GM21367 (cell line): ENCODE data around the gene HMGCL.
"Not testable (repeated sequence)": the region's sequence is repeated elsewhere in the genome, so short reads cannot be mapped to it uniquely, and the experiment has no call there.

Experiments used
- ATAC-seq: cut with Tn5 transposase; IDR thresholded peaks from one replicate; pipeline ENCODE4 v1.9.1; 2021; ENCODE audit not compliant: unreplicated experiment

HMGCL gene

GRCh38 chr1:23825076-23825761 is at the start of gene HMGCL:
TSS of gene HMGCL (minus strand) at chr1:23825429. CDS start at chr1:23825415, 14 bp downstream.
- peak; percentile 73 for ATAC-seq

GRCh38 chr1:23872421-23872820 is 47.2 kb upstream of the HMGCL start:
- no peak for ATAC-seq

GRCh38 chr1:23869051-23869450 is 43.8 kb upstream of the HMGCL start:
- no peak for ATAC-seq

- ATAC-seq: no peak
Observed at GRCh38 chr1:23868557-23869016, 43.4 kb upstream of the HMGCL start.

- ATAC-seq: peak; percentile 90
Observed at GRCh38 chr1:23867895-23868556, 42.8 kb upstream of the HMGCL start, which contains the start of gene FUCA1. TSS of gene FUCA1 (minus strand) at chr1:23868290. CDS start at chr1:23868286, 4 bp downstream.

GRCh38 chr1:23867542-23867894 is 42.3 kb upstream of the HMGCL start:
- ATAC-seq: peak; percentile 15

GRCh38 chr1:23865543-23865930 is 40.3 kb upstream of the HMGCL start:
- no peak for ATAC-seq

GRCh38 chr1:23864801-23865542 is 39.7 kb upstream of the HMGCL start:
- no peak for ATAC-seq

GRCh38 chr1:23862640-23863039 is 37.4 kb upstream of the HMGCL start:
- ATAC-seq: no peak

GRCh38 chr1:23854568-23854967 is 29.3 kb upstream of the HMGCL start:
- no peak for ATAC-seq

- ATAC-seq: not testable (repeated sequence)
Observed at GRCh38 chr1:23853124-23853523, 27.9 kb upstream of the HMGCL start.

GRCh38 chr1:23851406-23851805 is 26.2 kb upstream of the HMGCL start:
- ATAC-seq: not testable (repeated sequence)

- ATAC-seq: no peak
Observed at GRCh38 chr1:23848673-23849616, 23.7 kb upstream of the HMGCL start.

- ATAC-seq: not testable (repeated sequence)
Observed at GRCh38 chr1:23847482-23848095, 22.4 kb upstream of the HMGCL start.

GRCh38 chr1:23845163-23845562 is 19.9 kb upstream of the HMGCL start:
- no peak for ATAC-seq

GRCh38 chr1:23843644-23844043 is 18.4 kb upstream of the HMGCL start:
- ATAC-seq: no peak

- no peak for ATAC-seq
Observed at GRCh38 chr1:23838401-23838866, 13.2 kb upstream of the HMGCL start.

- ATAC-seq: no peak
Observed at GRCh38 chr1:23837908-23838307, 12.7 kb upstream of the HMGCL start.

- ATAC-seq: no peak
Observed at GRCh38 chr1:23836037-23836436, 10.8 kb upstream of the HMGCL start.

GRCh38 chr1:23834156-23834555 is 8.9 kb upstream of the HMGCL start:
- ATAC-seq: not testable (repeated sequence)
